Measurements from ENCODE around the gene UNC13C. TPM values are rescaled to one million over a fixed set of nuclear protein-coding genes. Genes with fewer than 3 reads are reported as not detected.

Gene UNC13C
- total RNA-seq, 4 donors from 2014 or later = 0.21 to 16.8 TPM; not detected in 2

GRCh38 chr15:54345827-54346226, 367.6 kb downstream of the UNC13C start:
- TF ChIP-seq CTCF (IDR thresholded peaks at IDR 0.05) = no peak
- no peak for TF ChIP-seq POLR2A (IDR thresholded peaks at IDR 0.05)
- no peaks in the 10 kb centered on the region for H3K36me3 ChIP-seq
- H3K27ac ChIP-seq = no peak overlapping the region
- intact Hi-C loops (cut with DNase I; ENCODE audit: low total_unique reads) = no loop called here
- no peak overlapping the region for H3K4me3 ChIP-seq
- no peak for DNase-seq
- H3K27me3 ChIP-seq = peaks cover 0 to 7% of the 10 kb centered on the region in 2 donors
- H3K4me1 ChIP-seq = no peaks in the 10 kb centered on the region
- no peaks in the 10 kb centered on the region for H3K9me3 ChIP-seq

GRCh38 chr15:54347082-54347827, 369.0 kb downstream of the UNC13C start:
- Histone ChIP-seq H3K27me3 (peaks cover 0 to 7% of the 10 kb centered on the region in 2 donors), H3K4me3 (no peak overlapping the region), H3K36me3 (no peaks in the 10 kb centered on the region), H3K27ac (no peak overlapping the region), H3K9me3 (no peaks in the 10 kb centered on the region), H3K4me1 (no peaks in the 10 kb centered on the region)
- no peak for TF ChIP-seq POLR2A (IDR thresholded peaks at IDR 0.05)
- TF ChIP-seq CTCF (IDR thresholded peaks at IDR 0.05) = no peak
- intact Hi-C loops (cut with DNase I; ENCODE audit: low total_unique reads) = no loop called here
- no peak for DNase-seq

- intact Hi-C loops (cut with DNase I; ENCODE audit: low total_unique reads) = no loop called here
- no peak for TF ChIP-seq POLR2A (IDR thresholded peaks at IDR 0.05)
- no peak for TF ChIP-seq CTCF (IDR thresholded peaks at IDR 0.05)
Measured at GRCh38 chr15:54353726-54354125, 375.5 kb downstream of the UNC13C start.

GRCh38 chr15:54354341-54354740, 376.1 kb downstream of the UNC13C start:
- no peak for DNase-seq
- H3K27me3 ChIP-seq = no peaks in the 10 kb centered on the region
- H3K36me3 ChIP-seq = no peaks in the 10 kb centered on the region
- intact Hi-C loops (cut with DNase I; ENCODE audit: low total_unique reads) = no loop called here
- H3K4me3 ChIP-seq = no peak overlapping the region
- no peaks in the 10 kb centered on the region for H3K4me1 ChIP-seq
- H3K27ac ChIP-seq = no peak overlapping the region
- TF ChIP-seq POLR2A (IDR thresholded peaks at IDR 0.05) (no peak), CTCF (IDR thresholded peaks at IDR 0.05) (no peak)
- no peaks in the 10 kb centered on the region for H3K9me3 ChIP-seq

More at GRCh38 chr15:54353726-54354125, 375.5 kb downstream of the UNC13C start:
- Histone ChIP-seq H3K4me1 (no peaks in the 10 kb centered on the region), H3K27ac (no peak overlapping the region), H3K4me3 (no peak overlapping the region), H3K27me3 (peaks cover 0 to 5% of the 10 kb centered on the region in 2 donors), H3K36me3 (no peaks in the 10 kb centered on the region), H3K9me3 (no peaks in the 10 kb centered on the region)
- DNase-seq = no peak

GRCh38 chr15:54364961-54365360, 386.7 kb downstream of the UNC13C start:
- no peaks in the 10 kb centered on the region for H3K9me3 ChIP-seq
- H3K27me3 ChIP-seq = no peaks in the 10 kb centered on the region
- no peak overlapping the region for H3K27ac ChIP-seq
- TF ChIP-seq POLR2A (IDR thresholded peaks at IDR 0.05) (no peak), CTCF (IDR thresholded peaks at IDR 0.05) (no peak)
- intact Hi-C loops (cut with DNase I; ENCODE audit: low total_unique reads) = no loop called here
- no peaks in the 10 kb centered on the region for H3K36me3 ChIP-seq
- DNase-seq = no peak
- no peak overlapping the region for H3K4me3 ChIP-seq
- no peaks in the 10 kb centered on the region for H3K4me1 ChIP-seq
